Measurements from ENCODE around the gene ANO1.
A peak's percentile ranks its signal among the peaks of the same experiment; 100 is the strongest.
"Not testable (repeated sequence)": the region's sequence is repeated elsewhere in the genome, so short reads cannot be mapped to it uniquely, and the experiment has no call there.

ANO1 gene

DNA sequence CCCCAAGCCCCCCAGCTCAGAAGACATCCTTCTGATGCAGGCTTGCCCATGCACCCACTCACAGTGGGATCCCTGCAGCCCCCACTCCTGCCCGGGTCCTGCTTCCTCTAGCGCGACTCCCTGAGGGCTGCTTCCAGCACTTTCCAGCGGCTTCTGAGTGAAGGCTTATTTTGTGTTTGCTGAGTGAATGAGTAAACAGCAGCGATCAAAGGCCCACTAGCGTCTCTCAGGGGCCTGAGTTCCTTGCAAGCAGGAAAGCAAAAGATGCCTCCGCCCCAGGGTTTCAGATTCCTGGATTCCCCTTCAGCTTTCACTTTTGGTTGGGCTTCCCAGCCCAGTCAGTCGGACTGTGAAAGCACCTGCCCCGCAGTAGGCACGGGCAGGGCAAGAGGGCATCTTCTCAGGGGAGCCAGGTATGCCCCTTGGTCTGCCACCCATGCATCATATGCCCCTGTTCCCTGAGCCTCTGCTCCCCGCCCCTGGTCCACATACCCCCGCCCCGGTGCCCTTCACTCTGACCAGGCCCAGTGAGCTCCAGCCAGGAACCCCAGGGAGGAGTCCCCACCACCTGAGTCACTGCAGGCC lies 134.2 kb downstream of the ANO1 start:
- no peak for DNase-seq

DNA sequence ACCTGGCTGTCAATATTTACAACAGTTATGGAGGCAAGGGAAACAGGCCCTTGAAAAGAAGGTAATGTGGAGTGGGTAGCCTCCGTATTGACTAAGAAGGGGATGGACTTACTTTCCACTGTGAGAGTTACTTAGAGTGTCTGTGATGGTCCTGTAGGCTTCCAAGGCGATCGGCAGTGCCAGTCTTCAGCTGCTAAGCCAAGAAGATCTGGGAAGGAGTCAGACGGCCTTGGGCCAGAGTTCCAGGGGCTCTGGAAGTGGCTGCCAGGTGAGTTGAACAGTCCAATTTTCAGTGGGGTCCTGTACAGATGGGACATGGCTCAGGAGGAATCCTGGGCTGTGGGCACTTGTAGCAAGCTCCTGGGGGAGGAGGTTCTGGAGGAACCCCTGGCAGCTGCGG lies 139.3 kb downstream of the ANO1 start:
- DNase-seq = not testable (repeated sequence)

DNA sequence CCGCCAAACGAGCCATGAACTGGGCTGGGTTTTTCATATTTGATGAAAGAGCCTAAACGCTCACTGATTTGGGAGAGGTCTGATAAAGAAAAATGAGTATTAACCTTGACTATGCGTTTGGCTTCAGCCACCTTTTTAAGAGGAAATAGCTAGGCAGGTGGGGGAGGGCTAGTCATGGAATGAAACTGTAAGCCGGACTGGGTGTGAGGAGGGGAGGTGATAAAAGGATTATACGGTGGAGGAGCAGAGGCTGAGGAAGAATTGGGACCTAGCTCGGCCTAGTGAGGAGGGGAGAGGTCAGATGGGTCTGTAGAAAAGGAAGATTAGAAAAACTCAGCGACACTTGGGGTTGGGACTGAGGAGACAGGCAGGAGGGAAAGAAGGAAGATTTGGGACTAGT lies 140.0 kb downstream of the ANO1 start:
- not testable (repeated sequence) for DNase-seq

DNA sequence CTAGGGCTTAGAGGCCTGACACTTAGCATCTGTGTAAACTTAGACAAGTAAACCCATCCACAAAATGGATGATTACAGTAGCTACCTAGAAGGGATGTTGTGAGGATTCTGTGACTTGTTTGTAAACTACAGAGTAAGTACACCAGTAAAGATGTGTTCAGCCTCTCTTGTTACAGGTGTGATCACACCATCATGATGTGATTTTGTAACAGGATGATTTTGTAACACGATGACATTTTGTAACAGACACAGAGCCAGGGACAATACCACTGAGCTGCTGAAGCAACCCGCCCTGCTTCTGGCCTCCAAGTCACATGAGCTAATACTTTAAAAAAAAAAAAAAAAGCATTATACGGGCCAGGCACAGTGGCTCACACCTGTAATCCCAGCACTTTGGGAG lies 142.0 kb downstream of the ANO1 start:
- no peak for DNase-seq

DNA sequence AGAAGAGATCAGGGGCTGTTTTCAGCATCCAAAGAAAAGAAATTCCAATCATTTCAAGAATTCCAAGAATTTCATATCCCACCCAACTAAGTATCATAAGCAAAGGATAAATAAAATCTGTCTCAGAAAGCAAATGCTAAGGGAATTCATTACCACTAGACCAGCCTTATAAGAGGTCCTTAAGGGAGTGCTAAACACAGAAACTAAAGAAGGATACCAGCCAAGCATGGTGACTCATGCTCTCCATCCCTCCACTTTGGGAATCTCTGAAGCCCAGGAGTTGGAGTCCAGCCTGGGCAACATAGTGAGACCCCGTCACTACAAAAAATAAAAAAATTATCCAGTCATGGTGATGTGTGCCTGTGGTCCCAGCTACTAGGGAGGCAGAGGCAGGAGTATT lies 142.8 kb downstream of the ANO1 start:
- no peak for DNase-seq

DNA sequence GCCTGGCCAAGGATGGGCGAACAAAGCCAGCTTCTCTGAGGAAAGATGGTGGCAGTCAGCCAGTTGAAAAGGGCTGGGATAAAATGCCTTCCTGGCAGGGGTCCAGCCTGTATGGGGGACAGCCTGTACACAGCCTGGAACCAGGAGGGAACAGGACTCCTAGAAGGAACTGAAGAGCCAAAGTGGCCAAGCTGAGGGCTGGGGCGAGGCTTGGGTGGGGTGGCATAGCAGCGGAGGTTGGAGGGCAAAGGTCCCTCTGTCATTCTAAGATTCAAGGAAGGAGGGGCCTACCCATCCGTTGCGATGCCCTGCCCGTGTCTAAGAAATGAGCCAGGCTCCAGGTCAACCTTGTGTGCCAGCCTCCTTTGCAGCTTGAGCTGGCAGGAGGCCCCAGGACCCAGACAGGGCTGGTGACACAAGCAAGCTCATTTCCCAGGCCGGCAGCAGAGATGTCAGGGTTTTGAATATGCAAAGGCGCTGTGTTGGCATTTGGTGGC lies 147.6 kb downstream of the ANO1 start:
- peak in 3 of 14 donors; percentile 5 to 29 (median 7) for DNase-seq

DNA sequence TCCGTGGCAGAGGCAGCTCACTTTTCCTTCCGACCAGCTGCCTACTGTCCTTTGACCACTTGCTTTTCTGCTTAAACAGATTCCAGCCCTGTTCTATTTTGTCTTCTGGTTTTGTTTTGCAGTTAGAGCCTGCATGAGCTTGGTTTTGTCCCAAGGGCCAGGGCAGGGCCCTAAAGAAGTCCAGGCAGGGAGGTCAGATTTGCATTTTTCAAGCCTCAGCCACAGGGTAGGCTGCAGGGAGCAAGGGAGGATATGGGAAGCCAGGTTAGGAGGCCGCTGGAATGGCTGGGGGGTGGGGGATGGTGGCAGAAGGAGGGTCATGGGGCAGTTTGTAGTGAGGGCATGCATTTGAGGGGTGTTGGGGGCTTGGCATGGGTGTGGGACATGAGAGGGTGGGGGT lies 148.1 kb downstream of the ANO1 start:
- DNase-seq = no peak

DNA sequence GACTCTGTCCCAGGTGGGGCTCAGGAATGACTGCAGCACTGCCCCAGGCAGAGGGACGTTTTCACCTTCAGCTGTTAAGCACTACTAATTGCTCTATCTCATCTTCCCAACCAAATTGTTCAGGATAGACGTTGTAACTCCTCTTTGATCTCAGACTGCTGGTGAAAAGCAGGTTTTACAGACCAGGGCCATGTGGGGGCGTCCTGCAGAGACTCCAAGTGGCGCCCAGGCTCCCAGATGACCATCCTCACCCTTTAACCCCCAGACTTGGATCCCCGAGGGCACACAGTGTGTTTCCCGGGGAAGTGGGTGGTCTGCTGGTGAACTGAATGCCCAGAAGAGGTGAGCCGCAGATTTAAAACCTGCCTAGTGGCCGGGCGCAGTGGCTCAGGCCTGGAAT lies 148.8 kb downstream of the ANO1 start:
- DNase-seq = no peak

DNA sequence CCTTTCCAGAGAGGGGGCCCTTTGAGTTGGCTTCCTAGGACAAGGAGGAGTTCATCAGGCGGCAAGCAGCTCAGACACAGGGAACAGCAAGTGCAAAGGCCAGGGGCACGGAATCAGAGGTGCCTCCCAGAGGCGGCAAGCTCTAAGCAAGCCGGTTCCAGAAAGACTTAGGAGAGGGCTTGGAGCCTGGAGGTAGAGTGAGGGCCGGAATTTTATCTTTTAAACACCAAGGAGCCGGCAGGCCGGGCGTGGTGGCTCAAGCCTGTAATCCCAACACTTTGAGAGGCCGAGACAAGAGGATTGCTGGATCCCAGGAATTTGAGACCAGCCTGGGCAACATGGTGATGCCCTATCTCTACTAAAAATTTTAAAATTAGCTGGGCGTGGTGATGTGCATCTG lies 151.6 kb downstream of the ANO1 start:
- no peak for DNase-seq

DNA sequence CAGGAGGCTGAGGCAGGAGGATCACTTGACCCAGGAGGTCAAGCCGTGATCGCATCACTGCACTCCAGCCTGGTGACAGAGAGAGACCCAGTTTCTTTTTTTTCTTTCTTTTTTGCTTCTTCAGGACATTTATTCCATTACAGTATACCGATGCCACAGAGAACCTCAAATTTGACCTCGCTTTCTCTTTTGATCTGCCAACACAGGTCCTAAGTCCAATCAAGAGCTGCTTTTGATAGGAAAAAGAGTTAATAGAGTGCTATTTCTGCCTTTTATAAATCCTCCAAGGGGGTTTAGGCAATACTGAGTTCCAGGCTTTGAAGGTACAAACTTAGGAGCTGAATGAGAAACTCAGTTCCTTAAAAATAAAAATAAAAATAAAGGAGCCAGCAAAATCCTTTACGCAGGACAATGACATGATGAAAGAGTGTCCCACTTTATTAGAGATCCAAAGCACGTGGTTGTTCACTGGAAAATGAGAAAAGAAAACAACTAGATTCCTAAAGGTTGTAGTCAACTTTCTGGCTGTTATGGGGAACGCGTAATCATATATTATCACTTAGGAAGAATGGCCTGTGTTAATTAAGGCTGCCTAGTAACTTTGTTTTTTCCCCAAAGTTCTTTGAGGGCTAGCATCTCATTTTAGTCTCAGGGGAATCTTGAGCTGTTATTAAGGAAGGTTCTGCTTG lies 152.2 kb downstream of the ANO1 start:
- no peak for DNase-seq

DNA sequence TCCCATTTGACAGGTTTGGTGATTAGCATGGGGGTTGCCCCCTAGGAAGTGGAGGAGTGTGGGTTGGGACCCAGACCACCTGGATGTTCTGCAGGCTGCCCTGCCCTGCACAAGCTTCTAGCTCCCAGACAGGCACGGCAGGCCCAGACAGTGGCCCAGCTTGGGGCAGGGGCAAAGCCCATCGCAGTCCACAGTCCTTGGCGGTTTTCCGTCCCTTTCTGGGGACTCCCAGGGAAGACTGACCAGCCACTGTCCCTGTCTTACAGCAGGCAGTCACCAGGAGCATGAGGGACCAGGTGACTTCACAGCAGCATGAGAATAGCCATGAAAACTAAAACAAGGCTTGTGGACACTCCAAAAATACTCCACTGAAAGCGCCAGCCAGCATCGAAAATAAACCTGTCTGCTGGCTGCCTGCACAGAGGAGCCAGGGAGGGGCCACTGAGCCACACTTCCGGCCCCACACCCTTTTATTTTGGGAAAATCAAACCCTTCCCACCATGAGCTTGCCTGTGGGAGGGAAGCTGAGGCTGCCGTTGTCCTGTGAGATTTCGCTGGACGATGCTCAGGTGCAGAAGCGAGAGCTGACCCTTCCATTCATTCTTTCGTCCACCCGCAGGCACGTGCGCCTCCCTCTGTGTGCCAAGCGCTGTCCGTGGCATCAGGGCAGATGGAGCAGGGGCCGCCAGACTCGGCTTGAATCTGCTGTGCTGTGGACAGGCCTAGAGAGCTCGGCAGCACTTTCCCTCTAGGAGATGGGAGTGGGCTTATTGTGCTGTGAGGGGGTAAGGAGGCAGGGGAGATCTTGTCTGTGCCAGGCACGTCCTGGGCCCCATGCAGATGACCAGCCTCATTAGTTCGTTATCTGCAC lies 153.0 kb downstream of the ANO1 start:
- no peak for DNase-seq

DNA sequence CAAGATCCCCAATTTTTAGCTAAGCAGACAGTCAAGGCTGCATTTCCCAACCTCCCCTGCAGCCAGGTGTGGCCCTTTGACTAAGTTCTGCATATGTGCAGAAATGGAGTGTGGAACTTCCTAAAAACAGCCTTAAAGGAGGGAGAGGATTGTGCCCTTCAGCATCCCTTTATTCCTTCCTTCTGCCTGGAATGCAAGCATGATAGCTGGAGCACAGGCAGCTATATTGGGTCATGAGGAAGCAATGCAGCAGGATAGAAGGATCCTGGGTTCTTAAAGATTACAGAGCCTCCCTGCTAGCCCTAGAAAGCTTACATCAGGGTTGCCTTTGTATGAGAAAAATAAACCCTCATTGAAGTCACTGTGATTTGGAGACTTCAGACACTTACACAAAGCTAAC lies 154.9 kb downstream of the ANO1 start:
- DNase-seq = no peak

DNA sequence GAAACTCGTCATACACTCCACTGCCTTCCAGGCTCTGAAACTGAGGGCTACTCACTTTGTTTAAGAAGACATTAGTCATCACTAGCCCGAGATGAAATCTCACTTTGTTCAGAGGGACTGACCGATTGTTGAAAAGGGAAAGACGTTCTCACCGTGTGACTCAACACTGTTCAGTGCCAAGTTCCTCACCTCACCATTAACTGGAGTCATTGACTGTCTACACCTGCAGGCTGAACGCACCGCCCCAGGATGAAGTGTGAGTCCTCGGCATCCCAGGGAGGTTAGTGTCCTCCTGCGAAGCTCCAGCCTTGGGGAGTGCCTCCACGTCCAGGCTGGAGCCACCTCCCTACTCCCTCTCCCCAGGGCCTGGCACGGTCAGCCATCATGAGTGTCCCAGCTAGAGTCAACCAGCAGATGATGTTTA lies 155.4 kb downstream of the ANO1 start:
- no peak for DNase-seq

DNA sequence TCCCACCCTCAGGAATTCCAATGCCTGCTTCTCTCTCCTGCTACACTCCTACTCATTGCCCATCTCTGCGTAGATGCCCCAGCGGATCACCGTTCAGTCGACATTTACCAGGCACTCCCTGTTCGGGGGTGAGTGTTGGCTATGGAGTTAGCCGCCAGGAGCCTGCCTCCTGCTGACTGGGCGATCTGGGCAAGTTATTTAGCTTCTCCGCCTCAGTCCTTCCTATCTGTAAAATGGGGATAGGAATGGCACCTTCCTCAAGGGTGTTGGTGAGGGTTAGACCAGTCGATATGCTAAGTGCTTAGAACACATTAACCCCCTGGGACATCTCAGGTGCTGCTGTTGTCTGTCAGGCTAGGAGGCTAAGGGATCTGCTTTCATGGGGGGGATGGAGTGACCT lies 155.8 kb downstream of the ANO1 start:
- DNase-seq = no peak

Measured in C1 segment of cervical spinal cord (tissue), 14 donors.